HG03045 (cell line): Measurements from ENCODE around the gene METTL15.
"Not testable (repeated sequence)": the region's sequence is repeated elsewhere in the genome, so short reads cannot be mapped to it uniquely, and the experiment has no call there.

Source experiments
- ATAC-seq: cut with Tn5 transposase; IDR thresholded peaks from one replicate; pipeline ENCODE4 v1.9.1; 2021; ENCODE audit warnings: mild to moderate bottlenecking, moderate library complexity; ENCODE audit not compliant: unreplicated experiment

METTL15 gene

GRCh38 chr11:28195449-28195848 lies 87.3 kb downstream of the METTL15 start:
- no peak for ATAC-seq

- no peak for ATAC-seq
These were observed 101.7 kb downstream of the METTL15 start for GRCh38 chr11:28209906-28210305.

DNA sequence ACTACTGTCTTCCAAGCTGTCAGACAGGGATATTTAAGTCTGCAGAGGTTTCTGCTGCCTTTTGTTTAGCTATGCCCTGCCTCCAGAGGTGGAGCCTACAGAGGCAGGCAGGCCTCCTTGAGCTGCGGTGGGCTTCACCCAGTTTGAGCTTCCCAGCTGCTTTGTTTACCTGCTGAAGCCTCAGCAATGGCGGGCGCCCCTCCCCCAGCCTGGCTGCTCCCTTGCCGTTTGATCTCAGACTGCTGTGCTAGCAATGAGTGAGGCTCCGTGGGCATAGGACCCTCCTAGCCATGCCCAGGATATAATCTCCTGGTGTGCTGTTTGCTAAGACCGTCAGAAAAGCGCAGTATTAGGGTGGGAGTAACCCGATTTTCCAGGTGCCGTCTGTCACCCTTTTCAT lies 113.9 kb downstream of the METTL15 start:
- ATAC-seq, result not testable (repeated sequence)

DNA sequence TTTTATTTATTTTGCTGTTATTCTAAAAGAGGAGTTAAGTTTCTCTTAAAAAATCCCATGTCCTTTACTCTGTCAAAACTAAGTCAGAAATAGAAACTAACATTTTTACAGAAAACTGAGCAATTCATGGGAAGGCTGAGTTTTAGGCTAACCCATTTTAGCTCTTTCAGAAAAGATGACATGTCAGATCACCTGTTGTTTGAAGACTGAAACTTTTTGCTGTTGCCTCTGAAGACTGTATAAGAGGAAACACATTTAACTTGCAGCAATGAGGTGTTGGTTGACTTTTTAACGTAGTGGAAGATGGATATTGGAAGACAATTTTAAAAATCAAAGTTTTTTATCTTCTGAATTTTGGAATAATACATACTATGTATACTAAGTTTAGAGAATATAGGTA lies 115.4 kb downstream of the METTL15 start:
- ATAC-seq, result no peak

DNA sequence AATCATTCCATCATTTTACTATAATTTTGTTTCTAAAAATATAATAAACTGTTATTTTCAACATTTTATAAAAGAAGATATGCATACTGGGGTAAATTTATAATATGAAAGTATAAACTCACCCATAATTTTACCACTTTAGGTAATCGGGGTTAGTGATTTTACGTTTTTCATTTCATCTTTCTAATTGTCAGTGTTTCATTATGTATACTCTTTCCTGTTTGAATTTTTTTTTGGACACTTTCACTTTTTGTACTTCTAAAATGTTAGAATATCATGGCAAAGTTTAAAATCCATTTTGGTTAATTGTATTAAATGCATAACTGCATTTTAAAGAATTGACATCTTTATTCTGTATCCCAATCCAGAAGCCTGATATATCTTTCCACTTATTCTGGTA lies 115.8 kb downstream of the METTL15 start:
- ATAC-seq, result no peak

- no peak for ATAC-seq
These were observed 119.3 kb downstream of the METTL15 start for GRCh38 chr11:28227460-28227859.

- ATAC-seq, result no peak
These were observed 120.2 kb downstream of the METTL15 start for GRCh38 chr11:28228196-28228895.

DNA sequence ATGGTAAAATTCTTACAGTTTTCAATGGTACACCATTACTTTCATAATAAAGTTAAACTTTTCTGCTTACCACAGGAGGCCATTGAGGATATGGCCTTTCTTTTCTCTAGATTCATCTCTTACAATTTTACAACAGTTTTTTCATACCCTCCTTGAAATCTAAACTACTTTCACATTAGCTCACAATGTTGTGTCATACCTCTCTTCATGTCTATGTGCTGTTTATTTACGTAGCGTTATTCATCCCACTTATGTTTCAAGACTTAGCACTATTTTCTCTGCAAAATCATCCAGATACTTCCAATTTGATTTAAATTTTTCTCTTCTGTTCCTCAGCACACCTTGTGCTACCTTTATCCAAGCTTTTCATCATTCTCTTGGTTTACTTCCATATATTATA lies 123.3 kb downstream of the METTL15 start:
- no peak for ATAC-seq

GRCh38 chr11:28232649-28233048 lies 124.5 kb downstream of the METTL15 start:
- no peak for ATAC-seq

GRCh38 chr11:28241760-28242159 lies 133.6 kb downstream of the METTL15 start:
- no peak for ATAC-seq

- no peak for ATAC-seq
These were observed 134.4 kb downstream of the METTL15 start for GRCh38 chr11:28242596-28242995.

GRCh38 chr11:28243061-28243460 lies 134.9 kb downstream of the METTL15 start:
- no peak for ATAC-seq

GRCh38 chr11:28243581-28243980 lies 135.4 kb downstream of the METTL15 start:
- no peak for ATAC-seq

- no peak for ATAC-seq
These were observed 136.9 kb downstream of the METTL15 start for GRCh38 chr11:28245131-28245530.

DNA sequence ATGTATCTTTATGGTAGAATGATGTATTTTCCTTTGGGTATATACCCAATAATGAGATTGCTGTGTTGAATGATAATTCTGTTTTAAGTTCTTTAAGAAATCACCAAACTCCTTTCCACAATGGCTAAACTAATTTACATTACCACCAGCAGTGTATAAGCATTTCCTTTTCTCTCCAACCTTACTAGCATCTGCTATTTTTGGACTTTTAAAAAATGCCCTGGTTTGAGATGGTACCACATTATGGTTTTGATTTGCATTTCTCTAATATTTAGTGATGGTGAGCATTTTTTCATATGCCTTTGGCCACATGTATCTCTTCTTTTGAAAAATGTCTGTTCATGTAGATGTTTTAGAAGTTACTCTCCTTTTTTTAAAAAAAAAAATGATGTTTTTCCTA lies 142.0 kb downstream of the METTL15 start:
- ATAC-seq, result no peak

DNA sequence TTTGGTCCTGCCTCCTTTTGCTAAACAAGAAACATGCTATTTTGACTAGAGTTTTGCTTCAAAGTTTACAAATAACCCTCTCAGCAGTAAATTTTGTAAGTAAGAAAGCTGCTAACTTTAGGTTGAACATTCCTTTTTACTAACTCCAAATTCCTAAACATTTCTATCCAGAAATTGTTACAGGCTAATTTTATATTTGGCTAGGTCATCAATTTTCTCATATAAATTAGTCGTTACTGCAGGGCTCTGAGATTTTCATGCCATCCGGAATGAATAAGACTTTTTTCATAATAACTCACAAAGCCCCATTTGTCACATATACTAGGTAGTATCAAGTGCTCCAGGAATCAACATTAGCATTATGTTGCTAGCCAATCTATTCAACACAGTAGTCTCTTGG lies 143.1 kb downstream of the METTL15 start:
- no peak for ATAC-seq

DNA sequence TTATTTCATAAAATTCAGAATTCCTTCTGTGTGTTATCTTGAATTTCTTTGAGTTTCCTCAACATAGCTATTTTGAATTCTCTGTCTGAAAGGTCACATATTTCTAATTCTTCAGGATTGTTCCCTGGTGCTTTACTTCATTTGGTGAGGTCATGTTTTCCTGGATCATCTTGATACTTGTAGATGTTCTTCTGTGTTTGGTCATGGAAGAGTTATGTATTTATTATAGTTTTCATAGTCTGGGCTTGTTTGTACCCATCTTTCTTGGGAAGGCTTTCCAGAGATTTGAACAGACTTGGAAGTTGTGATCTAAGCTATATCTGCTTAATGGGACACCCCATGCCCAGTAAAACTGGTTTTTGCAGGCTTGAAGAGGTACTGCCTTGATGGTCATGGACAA lies 149.6 kb downstream of the METTL15 start:
- no peak for ATAC-seq

- ATAC-seq, result peak; percentile 59
These were observed 151.1 kb downstream of the METTL15 start for GRCh38 chr11:28259177-28259843.

DNA sequence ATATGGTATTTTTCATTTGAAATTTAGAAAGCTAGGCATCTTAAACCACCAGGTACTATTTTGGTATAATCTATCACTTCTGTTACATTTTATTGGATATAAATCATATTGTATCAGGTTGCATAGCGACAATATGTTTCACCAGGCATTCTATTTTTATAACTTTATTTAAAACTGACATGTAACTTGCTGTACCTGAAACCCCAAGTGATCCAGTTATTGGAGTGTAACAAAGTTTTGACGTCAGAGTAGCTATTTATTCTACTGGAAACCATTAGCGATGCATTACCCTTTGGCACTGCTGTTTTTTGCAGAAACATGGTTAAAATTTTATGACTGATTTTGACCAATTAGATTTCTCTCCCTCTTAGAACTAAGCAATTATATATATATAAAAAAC lies 160.7 kb downstream of the METTL15 start:
- no peak for ATAC-seq

GRCh38 chr11:28269586-28269985 lies 161.4 kb downstream of the METTL15 start:
- ATAC-seq, result no peak

DNA sequence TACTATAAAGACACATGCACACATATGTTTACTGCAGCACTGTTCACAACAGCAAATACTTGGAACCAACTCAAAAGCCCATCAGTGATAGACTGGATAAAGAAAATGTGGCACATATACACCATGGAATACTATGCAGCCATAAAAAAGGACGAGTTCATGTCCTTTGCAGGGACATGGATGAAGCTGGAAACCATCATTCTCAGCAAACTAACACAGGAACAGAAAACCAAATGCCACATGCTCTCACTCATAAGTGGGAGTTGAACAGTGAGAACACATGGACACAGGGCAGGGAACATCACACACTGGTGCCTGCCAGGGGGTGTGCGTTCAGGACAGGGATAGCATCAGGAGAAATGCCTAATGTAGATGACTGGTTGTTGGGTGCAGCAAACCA lies 164.1 kb downstream of the METTL15 start:
- ATAC-seq, result not testable (repeated sequence)

- no peak for ATAC-seq
These were observed 166.0 kb downstream of the METTL15 start for GRCh38 chr11:28274216-28274615.

DNA sequence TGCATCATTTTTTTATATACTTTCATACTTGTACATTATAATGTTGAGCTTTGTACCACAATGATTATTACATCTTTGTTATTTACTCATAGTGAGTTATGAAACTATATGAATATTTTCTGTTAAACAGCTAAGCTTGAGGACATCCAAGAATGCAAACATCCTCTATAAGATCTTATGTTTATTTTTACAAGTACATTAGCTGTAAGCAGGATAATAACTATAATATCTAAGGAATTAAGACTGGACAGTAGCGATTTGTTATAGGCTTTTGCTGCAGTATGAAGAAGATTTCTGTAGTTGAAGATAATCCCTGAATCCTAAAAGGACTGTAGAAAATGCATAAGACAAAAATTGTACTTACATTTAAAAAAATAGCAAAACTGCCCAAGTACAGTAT lies 176.0 kb downstream of the METTL15 start:
- ATAC-seq, result no peak
